Fibroblast of pulmonary artery (primary cell): ENCODE measurements around the gene MGAT5.
A peak's percentile ranks its signal among the peaks of the same experiment; 100 is the strongest.

Source experiments
- DNase-seq: peaks from one replicate; pipeline ENCODE4 v3.0.0-alpha.2; 2010; ENCODE audit warnings: low read depth
- H3K4me3 ChIP-seq: replicated peaks from 2 replicates; pipeline ENCODE4 v1.5.1; 2011; ENCODE audit warnings: low read depth, mild to moderate bottlenecking, control low read depth, low read length, moderate library complexity
- TF ChIP-seq, protein P1 (sequence below): IDR thresholded peaks from 2 replicates; pipeline ENCODE4 v1.5.1; 2011; ENCODE audit warnings: mild to moderate bottlenecking, control low read depth, low read length, inconsistent platforms; ENCODE audit errors: missing control alignments

The MGAT5 gene

DNA sequence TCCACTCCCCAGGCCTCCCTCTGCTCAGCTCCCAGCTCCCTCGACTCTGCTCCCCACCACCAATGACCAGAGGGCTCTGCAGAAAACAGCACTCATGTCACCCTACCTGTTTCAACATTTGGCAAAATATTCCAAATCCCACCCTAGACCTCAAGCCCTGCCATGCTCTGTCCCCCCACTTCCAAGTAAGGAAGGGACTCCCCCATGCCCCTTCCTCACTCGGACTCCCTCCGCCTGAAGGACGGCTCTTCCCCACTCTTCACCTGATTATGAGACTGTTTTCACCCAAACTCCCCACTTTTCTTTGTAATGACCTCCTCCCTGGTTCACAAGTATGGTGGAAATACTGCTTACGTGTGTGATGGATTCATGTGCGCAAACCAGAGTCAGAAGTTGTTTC is 208.4 kb downstream of the MGAT5 start:
- TF ChIP-seq, protein P1, sequence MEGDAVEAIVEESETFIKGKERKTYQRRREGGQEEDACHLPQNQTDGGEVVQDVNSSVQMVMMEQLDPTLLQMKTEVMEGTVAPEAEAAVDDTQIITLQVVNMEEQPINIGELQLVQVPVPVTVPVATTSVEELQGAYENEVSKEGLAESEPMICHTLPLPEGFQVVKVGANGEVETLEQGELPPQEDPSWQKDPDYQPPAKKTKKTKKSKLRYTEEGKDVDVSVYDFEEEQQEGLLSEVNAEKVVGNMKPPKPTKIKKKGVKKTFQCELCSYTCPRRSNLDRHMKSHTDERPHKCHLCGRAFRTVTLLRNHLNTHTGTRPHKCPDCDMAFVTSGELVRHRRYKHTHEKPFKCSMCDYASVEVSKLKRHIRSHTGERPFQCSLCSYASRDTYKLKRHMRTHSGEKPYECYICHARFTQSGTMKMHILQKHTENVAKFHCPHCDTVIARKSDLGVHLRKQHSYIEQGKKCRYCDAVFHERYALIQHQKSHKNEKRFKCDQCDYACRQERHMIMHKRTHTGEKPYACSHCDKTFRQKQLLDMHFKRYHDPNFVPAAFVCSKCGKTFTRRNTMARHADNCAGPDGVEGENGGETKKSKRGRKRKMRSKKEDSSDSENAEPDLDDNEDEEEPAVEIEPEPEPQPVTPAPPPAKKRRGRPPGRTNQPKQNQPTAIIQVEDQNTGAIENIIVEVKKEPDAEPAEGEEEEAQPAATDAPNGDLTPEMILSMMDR, result no peak
- H3K4me3 ChIP-seq, result no peak overlapping the region
- no peak for DNase-seq

- DNase-seq, result no peak
- TF ChIP-seq, protein P1, result no peak
- no peak overlapping the region for H3K4me3 ChIP-seq
Observed at GRCh38 chr2:134462791-134463698, 209.2 kb downstream of the MGAT5 start.

DNA sequence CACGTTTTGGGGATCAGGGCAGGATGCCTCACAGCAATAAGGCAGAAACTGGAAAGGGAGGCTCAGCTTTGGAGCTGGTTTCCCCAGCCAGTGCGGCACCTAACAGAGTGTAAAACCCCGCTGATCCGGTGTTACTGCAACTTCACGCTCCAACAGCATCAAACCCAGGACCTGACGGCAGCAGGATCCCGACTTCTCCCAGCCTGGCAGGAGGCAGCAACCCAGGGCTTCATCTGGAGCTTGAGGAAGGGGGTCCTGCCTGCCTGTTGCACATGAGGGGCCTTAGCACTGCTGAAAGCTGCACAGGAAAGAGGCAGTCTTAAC is 209.8 kb downstream of the MGAT5 start:
- H3K4me3 ChIP-seq, result no peak overlapping the region
- no peak for DNase-seq
- TF ChIP-seq, protein P1, result no peak

- no peak overlapping the region for H3K4me3 ChIP-seq
- TF ChIP-seq, protein P1, result no peak
- DNase-seq, result no peak
Observed at GRCh38 chr2:134465228-134466105, 211.6 kb downstream of the MGAT5 start.

- DNase-seq, result peak; percentile 25
- no peak overlapping the region for H3K4me3 ChIP-seq
- TF ChIP-seq, protein P1, result peak; percentile 6
Observed at GRCh38 chr2:134466141-134466540, 212.3 kb downstream of the MGAT5 start.

DNA sequence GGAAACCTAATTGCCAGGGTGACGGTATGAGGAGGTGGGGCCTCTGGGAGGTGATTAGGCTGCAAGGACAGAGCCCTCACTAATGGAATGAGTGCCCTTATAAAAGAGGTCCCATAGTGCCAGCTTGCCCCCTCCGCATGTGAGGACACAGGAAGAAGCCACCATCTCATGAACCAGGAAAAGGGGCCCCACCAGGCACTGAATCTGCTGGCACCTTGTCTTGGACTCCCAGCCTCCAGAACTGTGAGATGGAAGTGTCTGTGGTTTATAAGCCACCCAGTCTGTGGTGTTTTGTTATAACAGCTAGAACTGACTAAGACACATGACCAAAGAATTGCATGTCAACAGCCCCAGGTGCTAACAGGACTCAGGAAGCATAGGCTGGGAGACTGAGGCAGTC is 214.3 kb downstream of the MGAT5 start:
- no peak for DNase-seq
- TF ChIP-seq, protein P1, result no peak
- H3K4me3 ChIP-seq, result no peak overlapping the region
